HG03575 (cell line): Measurements from ENCODE around the gene GBGT1.
"Not testable (repeated sequence)": the region's sequence is repeated elsewhere in the genome, so short reads cannot be mapped to it uniquely, and the experiment has no call there.

ENCODE experiments used
- ATAC-seq: cut with Tn5 transposase; IDR thresholded peaks from one replicate; pipeline ENCODE4 v1.9.1; 2021; ENCODE audit not compliant: unreplicated experiment, insufficient number of reproducible peaks, low FRiP score; ENCODE audit errors: extremely low read depth

The GBGT1 gene

DNA sequence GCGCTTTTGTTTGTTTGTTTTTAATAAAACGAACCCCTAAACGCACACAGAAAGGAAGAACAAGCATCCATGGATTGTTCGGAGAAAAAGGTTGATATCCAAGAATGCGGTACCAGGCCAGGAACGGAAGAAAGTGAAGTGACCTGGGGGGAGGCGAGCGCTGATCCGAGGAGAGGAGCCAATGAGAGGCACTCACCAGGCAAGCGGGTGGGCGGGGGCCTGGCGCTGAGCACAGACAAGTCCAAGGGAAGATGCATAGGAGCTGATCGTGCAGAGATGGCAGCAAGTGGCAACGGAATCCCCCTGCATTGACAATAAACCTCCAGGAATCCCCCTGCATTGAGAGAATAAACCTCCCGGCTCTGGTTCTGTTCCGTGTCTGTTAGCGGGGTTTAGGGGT, 36.9 kb upstream of the GBGT1 start:
- ATAC-seq: no peak

DNA sequence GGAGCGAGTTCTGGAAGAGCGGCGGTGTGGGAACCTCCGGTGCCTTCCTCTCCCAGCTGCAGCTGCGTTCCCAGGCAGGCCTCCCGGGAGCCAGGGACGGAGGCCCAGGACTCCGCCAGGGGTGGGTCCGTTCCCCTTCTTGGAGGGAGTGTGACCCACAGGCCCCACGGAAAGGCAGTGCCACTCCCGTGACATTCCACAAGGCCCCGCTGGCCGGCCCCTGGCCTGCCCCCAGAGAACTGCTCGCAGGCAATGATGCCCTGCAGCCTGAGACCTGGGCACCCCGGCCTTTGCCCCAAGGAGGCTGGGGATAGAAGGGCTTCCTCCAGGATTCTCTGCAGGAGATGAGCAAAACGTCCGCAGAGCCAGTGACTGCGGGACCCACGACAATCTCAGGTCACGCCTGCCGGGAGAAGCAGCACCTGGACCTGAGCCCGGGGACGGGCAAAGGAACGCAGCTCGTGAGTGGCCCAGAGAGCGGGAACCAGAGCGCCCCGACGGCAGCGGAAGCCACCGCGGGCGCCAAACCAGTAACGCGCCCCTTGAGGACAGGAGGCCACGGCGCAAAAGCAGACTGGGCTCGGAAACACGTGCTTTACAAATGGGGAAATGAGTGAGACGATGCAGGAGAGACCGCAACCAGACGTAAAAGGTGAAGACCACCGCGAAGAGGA, 36.1 kb upstream of the GBGT1 start:
- ATAC-seq: no peak

DNA sequence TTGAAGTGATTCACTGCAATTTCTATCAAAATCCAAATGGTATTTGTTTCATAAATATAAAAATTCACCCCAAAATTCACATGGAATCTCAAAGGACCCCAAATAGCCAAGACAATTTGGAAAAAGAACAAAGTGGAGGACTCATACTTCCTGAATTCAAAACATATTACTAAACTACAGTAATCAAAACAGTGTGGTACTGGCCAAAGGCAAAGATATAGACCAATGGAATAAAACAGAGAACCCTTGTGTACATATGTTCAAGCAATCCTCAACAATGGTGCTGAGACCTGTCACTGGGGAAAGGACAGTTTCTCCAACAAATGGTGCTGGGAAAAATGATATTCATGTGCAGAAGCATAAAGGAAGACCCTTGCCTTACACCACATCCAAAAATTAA, 31.3 kb upstream of the GBGT1 start:
- ATAC-seq: no peak

DNA sequence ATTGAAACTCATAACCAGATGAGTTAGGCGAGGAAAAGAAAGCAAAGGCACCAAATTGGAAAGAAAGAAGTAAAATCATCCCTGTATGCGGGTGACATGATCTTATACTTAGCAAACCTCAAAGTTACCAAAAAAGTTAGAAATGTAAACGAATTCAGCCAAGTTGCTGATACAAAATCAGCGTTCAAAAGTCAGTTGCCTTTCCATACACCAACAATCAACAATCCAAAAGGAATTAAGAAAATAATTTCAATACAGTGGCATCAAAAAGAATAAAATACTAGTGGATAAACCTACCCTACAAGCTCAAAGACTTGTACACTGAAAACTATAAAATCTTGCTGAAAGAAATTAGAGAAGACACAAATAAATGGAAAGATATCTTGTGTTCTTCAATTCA, 30.9 kb upstream of the GBGT1 start:
- no peak for ATAC-seq

DNA sequence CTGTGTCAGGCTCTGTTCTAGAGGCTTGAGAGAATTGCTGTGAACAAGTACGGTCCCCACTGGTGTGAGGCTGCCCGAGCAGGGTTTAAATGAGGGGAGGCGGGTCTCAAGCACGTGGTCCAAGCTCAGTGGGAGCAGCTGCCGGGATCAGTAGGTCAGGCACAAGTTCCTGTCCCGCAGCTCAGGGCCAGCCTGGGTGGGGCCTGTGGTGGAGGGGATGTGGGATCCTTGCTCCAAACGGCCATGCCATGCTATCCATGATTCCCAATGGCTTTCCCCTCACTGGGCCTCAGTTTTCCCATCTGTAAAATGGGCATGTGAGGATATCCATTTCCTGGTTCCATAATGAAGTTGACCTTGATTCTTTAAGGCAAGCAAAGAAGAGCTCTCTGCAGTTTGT, 28.3 kb upstream of the GBGT1 start:
- no peak for ATAC-seq

DNA sequence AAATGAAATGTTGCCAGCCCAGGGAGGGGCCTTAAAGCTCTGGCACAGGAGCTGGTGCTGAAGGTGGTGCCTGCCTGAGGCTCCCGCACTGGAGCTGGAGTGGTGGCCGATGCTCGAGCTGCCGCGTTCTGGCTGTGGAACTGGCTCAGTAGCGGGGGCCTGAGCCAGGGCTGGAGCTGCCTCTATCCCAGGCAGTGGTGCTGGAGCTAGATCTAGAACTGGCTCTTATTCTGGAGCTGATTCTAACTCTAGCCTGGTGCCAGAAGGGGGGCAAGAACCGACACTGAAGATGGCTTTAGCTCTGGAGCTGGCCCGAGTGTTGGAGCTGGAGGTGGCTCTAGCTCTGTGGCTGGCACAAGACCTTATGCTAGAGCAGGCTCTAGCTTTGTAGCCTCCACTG, 26.1 kb upstream of the GBGT1 start:
- no peak for ATAC-seq

DNA sequence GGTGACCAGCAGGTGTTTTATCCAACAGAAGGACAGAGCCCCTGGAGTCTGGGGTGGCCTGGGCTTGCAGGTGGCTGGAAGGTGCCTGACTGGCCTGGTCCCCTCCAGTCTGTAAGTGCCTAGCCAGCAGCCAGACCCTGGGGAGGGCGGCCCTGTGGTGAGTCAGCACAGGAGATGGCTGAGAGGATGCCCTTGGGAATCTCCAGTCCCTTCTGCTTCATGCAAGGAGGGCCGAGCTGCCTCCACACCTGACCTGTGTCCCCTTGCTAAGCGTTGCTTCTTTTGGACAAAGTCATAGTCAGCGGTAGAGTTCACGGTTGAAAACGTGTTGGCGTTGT, 25.1 kb upstream of the GBGT1 start:
- ATAC-seq: no peak

DNA sequence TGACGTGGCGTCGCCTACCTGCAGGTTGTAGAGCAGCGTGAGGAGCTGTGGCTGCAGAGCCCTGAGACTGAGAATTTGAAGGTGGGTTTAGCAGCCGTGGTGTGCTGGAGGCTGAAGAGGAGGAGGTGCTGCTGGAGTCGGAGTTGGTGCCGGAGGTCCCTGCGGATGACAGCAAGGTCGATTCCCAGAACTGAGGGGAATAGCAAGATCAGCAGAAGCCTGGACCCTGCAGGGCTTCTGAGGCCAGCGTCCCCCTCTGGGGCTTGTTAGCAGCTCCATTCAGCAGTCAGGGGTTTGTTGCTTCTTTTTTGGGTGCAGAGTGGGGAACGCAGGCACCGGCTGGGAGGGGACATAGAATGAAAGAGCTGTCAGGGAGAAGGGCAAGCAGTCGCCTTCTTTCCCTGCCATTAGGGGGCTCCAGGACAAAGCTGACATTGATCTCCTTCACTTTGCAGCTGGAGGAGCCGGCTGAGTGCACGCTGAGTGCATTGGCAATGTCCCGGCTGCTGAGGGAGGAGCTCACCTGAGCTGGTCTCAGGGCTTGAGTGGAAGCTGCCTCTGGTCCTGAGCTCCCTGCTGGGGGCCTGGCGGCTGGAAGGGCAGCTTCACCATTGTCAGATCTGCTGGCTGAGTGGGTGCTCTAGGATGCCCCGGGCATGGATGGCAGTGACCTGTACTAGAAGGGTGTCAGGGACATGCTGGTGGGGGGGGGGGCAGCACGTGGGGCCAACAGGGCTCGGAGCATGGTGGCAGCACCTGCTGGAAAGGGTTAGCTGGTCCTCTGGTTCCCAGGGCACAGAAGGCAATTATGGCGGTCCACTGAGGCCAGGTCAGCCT, 24.5 kb upstream of the GBGT1 start:
- ATAC-seq: no peak

DNA sequence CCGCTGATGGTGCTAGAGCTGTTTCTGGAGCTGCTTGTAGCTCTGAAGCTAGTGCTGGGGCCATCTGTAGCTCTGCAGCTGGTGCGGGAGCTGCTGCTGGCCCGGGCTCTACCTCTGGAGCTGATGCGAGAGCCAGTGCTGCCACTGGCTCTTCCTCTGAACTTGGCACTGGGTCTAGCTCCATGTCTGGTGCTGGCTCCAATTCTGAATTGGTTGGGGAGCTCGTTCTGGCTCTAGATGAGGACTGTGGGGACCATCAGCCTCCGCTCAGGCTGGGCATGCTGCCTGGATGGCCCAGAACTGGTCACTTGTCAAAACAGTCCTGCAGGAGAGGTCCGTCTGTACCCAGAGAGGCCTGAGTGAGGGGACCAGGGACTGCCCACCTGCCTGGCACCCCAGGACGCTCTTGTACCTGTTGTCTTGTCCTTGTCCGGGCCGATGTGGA, 23.9 kb upstream of the GBGT1 start:
- no peak for ATAC-seq

DNA sequence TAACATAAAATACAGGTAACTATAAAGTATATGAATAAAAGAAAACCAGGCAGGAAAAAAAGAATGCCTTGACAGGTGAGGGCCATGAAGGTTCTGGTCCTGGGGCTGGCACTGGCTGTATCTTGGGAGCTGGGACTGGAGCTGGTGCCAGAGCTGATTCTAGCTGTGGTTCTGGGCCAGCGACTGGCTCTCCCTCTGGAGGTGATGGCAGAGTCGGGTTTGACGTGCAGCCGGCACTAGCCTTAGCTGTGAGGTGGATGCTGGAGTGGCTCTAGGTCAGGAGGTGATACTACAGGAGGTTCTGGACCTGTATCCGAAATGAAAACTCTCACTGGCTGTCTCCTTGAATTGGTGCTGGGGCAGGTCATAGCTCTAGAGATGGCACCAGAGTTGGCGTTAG, 23.0 kb upstream of the GBGT1 start:
- no peak for ATAC-seq

DNA sequence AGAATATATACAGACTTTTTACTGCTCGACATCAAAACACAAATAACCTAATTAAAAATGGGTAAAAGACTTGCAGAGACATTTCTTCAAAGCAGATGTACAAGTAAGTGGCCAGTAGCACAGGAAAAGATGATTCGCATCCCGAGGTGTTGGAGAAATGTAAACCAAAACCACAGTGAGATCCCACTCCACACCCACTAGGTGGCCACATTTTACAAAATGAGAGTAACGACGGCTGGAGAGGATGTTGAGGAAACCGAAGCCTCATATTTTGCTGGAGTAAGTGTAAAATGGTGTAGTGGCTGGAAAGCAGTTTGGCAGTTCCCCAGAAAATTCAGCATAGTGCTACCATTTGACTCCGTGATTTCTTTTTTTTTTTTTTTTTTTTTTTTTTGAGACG, 21.3 kb upstream of the GBGT1 start:
- ATAC-seq: no peak

DNA sequence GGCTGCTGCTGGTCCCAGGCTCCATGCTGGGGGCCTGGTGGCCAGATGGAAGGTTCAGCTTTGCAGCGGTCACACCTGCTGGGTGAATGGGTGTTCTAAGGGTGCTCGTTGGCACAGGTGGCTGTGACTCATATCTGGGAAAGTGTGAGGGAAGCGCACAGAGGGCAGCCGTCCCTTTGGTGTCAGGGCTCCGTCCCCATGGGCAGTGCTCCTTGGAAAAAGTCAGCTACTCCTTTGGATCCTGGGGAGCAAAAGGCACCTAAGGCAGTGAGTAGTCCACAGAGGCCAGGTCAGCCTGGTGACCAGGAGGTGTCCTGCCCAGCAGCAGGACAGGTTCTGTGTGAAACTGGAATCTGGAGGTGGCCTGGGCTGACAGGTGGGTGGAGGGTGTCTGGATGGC, 18.4 kb upstream of the GBGT1 start:
- ATAC-seq: no peak

DNA sequence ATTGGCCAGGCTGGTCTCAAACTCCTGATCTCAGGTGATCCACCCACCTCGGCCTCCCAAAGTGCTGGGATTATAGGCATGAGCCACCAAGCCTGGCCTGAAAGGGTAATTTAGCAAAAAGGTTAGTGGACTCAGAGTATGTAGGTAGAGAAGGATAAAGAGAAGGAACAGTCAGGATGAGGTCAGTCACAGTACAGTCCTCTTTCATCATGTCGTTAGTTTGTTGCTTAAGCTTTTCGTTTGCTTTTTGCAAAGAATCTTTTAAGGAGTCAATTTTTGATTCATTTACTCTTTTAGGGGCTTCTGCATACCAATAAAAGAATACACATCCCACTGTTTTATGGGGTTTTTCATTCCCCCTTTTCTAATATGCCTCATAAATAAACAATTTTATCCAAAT, 17.8 kb upstream of the GBGT1 start:
- ATAC-seq: no peak

DNA sequence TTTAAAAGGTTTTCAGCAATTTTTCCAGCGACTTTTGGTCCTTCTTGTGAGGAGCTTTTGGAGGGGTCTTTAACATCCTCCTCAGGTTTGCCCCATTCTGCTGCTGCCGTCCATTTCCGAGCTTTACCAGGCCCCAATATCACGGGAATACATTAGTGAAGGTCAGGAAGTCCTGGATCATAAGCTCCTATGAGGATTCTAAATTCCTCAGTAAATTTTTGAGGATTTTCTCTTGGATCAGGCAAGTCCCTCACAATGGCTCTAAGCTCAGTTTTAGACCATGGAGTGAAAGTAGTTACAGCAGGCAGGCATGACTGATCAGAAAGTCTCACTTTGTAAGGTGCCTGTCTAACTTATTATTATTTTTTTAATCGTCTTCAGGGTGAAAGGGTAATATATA, 17.2 kb upstream of the GBGT1 start:
- ATAC-seq: no peak

DNA sequence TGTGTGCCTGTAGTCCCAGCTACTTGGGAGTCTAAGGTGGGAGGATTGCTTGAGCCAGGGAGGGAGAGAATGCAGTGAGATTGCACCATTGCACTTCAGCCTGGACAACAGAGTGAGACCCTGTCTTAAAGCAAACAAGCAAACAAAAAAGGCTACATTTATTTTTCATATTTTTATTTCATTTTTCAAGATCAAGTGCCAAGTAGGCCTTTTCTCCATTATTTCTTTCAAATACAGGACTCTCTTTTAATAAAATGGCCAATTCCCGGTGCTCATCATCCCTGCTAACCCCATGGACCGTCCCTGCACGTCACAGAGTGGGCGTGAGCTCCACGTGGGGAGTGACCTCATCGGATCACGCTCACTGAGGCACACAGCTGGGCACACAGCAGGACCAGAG, 9.3 kb upstream of the GBGT1 start:
- no peak for ATAC-seq

DNA sequence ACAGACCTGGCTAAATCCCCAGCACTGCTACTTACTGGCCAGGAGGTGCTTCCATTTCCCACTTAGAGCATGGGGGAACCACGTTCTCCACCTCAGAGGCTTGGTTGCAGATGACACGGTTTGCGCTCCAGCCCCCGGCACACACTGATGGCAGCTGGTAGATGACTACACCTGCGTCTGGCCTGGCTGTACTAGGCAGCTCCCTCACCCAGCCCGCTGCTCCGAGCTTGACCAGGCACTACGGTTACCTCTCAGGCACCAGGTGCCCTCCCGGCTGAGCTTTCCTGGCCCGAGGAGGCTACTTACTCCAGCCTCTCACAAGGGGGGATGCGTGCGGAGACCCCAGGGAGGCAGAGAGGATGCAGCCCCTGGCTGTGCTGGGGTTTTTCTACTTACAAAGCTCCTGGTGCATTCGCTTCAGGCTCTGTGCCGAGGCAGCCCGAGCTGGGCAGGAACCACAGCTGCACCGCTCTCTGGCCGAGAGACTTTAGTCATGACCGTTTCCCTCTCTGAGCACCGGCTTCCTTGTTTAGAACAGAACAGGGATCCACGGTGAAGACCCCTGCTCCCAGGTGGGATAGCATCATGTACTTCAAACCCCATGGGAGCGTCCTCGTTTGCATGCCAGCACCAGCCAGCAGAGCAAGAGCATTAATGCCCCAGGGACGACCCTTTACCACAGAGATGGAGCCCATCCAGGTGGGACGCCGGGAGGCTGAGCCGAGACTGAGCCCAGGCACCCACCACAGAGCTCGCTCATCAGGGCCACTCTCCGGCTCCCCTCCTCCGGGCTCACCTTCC, 7.6 kb upstream of the GBGT1 start:
- ATAC-seq: no peak

DNA sequence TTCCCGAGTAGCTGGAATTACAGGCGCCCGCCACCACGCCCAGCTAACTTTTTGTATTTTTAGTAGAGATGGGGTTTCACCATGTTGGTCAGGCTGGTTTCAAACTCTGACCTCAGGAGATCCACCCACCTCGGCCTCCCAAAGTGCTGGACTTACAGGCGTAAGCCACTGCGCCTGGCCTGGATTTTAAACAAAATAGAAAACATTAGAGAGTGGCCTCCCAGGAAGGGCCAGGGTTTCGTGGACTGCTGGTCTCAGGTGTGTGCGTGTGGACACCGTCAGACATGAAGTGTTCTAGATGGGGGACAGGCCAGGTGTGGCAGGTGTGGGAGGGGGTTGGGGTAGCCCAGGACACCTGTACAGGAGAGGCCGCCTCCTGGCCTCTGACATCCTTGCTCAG, 7.0 kb upstream of the GBGT1 start:
- no peak for ATAC-seq

DNA sequence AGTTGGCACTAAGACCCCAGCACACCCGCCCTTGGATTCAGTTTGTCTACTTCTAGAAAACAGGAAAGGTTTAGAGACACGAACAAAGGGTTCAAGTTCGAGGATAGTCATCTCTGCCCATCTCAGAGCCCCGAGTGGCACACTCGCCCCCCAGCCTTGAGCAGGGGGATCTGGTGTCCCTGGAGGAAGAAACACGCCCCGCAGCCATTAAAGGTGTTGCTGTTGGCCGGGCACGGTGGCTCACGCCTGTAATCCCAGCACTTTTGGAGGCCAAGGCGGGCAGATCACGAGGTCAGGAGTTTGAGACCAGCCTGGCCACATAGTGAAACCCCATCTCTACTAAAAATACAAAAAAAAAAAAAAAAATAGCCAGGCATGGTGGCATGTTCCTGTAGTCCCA, 6.0 kb upstream of the GBGT1 start:
- ATAC-seq: not testable (repeated sequence)

DNA sequence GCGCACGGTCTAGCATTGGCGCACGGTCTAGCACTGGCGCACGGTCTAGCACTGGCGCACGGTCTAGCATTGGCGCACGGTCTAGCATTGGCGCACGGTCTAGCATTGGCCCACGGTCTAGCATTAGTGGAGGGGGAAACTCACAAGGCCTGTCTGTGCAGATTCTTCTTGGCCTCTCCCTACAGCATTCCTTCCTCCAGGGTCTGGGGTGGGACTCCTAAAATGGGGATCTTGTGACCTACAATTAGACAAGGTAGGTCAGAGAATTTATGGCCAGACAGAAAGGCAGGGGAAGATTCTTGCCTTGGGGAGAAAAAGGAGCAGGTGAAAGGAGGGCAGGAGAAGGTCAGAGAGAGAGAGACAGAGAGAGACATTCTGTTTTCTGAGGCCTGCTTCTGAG, 5.4 kb upstream of the GBGT1 start:
- no peak for ATAC-seq

DNA sequence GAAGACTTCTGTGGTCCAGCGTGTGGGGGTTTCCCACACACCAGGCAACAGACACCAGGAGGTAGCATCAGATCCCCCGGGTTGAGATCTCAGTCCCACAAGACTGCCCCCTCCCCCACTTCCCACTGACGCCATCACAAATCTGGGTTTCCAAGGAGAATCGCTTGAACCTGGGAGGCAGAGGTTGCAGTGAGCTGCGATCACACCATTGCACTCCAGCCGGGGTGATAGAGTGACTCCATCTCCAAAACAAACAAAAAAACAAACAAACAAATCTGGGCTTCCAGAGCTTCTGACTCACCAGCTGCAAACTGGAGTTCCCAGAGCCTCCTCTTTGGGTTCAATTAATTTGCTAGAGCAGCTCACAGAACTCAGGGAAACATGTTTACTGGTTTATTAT, 4.7 kb upstream of the GBGT1 start:
- no peak for ATAC-seq
